NCI-H2081 (cell line): ENCODE results near the gene C1QC.
"Not testable (repeated sequence)": the region's sequence is repeated elsewhere in the genome, so short reads cannot be mapped to it uniquely, and the experiment has no call there.

Experiments
- DNase-seq, 2 experiments: peaks; one replicate each; lab custom pipeline; 2025; lab: John Stamatoyannopoulos, UW

Gene C1QC

DNA sequence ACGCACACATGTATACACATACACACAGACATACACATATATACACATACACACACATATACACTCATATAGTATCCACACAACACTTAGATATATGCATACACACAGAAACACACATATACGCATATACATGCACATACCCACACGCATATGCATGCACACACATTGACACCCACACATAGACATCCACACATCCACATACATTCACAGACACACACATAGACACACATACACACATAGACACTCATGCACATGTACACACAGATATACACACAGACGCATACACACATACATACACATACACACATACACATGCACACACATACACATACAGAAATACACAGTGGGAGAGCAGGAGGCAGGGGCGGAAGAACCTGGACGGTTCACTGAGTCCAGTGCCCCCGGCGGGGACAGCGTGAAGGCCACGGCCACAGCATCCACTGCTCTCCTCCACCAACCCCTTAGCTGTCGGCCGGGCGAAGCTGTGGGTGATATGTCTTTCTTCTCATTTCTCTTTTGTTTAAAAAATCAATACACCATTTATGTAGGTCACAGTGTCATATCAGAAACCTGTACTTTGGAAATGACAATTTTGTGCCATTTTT is 6.8 kb downstream of the C1QC start:
- no peak for DNase-seq

DNA sequence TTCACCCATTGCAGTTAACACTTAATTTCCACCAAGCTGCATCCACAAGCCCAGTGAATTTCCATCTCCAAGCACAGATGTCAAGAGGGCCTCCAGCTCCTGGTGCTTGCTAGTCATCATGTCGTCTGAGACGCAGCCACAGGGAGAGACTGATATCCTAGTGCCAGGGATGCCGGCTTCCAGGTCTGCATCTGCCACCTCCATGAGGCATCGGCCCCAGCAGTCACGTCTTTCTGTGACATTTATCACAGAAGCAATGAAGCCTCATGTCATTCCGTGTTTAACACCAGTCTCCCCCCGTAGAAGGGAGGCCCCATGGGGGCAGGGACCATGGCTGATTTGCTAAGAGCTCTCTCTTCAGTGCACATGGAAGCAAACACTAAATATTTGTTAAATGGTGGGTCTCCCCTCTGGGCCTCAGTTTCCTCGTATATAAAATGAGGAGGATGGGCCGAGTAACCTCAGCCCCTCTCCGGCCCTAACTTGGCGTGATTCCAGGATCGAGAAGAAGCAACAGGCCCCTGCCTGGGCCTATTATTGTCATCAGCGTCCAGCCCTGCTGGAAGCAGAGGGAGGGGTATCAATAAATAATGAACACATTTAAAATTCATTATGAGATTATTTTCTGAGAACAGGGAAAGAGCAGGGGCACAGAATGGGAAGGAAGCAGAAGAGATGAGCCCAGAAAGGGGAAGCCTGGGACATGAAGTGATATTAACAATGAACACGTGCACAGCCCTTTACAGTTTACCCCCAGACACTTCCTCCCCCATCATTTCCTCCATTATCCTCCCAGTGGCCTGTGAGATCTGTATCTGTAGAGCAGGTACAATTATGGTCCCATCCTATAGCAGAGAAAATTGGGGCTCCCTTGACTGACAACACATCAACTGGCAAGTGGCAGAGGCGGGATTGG is 8.8 kb downstream of the C1QC start:
- no peak for DNase-seq

DNA sequence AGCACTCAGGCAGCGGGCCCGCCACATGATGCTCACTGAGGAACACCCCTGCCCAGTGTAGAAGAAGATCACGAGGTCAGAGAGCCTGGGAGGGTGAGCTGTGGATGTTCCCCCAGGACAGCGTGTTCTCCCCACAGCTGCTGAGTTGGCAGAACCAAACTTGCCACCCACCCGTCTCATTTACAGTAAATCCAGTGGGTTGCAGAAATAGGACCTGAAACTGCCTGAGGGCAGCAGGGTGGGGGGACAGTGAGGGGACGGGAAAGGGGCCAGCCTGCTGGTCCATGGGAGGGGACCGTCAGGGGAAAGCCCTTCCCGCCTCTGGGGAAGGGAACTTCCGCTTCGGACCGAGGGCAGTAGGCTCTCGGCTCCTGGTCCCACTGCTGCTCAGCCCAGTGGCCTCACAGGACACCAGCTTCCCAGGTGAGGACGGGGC is 9.5 kb downstream of the C1QC start, which contains the start of gene C1QB:
C1QB (plus strand) TSS at position 356 of the 436 bp plus-strand sequence. CDS start 6,227 bp downstream, outside the sequence.
- no peak for DNase-seq

DNA sequence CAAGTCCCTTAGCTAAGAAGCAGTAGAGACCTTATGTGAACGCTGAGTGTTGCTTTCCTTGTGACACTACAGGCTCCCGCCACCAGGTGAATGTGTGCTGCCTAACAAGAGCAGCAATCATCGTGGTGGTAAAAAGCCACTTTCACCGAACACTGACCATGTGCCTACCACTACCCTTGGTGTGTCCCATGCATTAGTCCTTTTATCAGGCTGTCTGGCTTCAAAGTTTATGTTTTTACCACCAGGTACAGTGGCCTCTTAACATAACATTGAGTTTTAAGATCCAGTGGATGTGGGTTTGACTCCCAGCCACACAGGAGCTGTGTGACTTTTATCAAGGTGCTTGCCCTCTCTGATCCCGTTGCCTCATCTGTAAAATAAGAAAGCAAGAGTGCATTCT is 11.3 kb downstream of the C1QC start:
- no peak for DNase-seq

DNA sequence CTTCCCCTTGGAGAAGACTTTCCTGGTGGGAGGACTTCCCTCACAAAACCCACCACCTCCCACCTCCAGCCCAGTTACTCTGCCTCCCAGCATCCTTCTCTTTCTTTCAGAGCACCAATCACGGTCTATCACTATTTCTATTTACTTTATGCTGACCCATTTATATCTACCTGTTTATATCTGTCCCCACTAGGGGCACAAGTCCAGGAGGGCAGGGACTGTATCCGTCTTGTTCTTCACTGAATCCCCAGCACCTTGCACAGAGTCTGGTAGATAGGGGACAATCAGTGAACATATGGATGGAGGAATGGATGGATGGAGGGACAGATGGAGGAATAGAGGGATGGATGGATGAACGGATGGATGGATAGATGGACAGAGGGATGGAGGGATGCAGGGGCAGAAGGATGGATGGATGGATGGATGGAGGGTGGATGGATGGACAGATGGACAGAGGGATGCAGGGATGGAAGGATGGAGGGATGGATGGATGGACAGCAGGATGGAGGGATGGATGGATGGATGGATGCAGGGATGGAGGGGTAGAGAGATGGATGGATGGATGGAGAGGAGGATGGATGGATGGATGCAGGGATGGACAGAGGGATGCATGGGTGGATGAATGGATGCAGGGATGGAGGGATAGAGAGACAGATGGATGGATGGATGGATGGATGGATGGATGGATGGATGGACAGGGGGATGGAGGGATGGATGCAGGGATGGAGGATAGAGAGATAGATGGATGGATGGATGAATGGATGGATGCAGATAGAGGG is 15.1 kb downstream of the C1QC start:
- DNase-seq, result no peak

DNA sequence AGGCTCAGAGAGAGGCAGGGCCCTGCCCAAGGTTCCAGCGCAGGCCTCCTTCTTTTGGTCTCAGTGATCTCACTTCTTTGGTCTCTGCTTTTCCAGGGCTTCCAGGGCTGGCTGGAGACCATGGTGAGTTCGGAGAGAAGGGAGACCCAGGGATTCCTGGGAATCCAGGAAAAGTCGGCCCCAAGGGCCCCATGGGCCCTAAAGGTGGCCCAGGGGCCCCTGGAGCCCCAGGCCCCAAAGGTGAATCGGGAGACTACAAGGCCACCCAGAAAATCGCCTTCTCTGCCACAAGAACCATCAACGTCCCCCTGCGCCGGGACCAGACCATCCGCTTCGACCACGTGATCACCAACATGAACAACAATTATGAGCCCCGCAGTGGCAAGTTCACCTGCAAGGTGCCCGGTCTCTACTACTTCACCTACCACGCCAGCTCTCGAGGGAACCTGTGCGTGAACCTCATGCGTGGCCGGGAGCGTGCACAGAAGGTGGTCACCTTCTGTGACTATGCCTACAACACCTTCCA is 17.3 kb downstream of the C1QC start:
- no peak for DNase-seq

DNA sequence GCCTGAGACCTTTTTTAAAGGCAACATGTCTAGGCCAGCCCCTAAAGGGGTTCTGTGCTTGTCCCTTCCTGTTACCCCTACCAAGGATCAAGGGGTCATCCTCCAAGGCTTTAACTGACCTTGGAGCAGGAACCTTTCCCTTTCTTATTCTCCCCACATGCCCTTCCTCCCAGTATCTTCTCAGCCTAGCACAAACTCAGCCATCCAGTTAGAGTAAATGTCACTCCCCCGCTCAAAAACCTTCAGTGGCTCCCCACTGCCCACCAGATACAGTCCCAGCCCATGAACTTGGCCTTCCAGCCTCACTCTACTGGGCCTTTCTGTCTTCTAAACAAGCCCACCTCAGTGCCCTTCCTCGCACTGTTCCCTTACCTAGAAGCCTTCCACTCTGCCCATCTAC is 18.4 kb downstream of the C1QC start:
- no peak for DNase-seq

DNA sequence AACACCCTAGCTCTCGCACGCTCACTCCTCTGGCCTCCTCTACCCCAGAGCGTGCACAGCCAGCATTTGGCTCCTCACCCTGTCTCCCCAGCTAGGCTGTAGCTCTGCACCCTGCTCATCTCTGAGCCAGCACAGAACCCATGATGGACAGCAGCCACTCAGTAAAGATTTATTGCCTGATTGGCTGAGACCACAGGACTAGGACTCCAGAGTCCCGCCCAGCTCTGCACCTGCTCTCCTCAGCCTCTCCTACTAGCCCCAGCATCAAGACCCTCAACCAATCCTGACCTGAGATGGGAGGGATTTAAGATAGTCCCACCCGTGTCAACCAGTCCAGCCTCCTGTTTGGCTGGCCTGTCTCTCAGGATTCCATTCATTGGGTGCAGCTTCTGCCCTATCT is 18.9 kb downstream of the C1QC start:
- peak in 1 of 2 experiments; percentile 49 for DNase-seq

DNA sequence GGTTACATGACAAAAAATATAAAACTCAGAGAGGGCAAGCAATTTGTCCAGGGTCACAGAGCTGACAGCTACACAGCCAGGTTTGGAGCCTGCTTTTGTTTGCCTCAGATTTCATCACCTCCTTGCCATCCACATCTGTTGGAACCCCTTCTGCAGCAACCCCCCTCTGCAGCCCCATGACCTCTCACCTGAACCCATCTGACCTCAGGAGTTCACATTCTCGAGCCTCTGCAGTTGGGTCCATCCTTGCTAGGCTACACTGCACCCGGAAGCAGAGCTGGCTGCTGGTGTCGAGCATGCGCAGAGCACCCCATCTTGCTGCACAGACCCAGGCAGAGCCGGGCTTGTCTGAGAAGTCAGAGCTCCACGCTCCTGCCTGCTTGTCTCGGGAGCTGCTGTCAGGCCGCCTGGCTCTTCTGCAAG is 19.6 kb downstream of the C1QC start:
- DNase-seq, result no peak

DNA sequence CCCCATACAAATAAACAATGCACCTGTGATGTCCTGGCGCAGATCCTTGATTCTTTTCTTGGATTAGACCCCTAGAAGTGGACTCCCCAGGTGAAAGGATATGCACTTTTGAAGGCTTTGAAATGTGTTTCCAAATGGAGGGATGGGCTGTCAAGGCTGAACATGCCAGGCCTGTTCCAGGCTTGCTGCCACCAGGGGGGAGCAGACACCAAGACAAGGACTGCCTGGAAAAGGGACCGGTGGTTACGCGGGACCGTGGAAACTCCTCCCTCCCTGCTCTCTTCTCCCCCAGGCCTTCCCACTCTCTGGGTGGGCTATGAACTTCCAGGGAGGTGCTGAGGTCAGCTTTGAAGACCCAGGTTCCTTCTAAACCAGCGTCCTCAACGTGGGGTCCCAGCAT is 22.3 kb downstream of the C1QC start:
- DNase-seq, result peak; percentile 12 to 40

DNA sequence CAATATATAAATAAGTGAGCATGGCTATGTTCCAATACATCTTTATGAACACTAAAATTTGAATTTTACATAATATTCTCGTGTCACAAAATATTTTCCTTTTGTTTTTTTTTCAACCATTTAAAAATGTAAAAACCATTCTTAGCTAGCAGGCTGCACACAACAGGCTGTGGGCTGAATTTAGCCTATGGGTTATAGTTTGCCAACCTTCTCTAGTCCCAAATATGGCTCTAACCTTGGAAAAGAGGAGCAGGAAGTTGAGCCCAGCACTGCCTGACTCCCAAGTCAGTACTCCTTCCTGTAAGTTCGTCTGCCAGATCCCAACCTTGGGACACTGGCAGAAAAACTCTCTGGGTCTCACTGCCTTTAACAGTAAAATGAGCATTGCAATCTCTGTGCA is 23.0 kb downstream of the C1QC start:
- no peak for DNase-seq

DNA sequence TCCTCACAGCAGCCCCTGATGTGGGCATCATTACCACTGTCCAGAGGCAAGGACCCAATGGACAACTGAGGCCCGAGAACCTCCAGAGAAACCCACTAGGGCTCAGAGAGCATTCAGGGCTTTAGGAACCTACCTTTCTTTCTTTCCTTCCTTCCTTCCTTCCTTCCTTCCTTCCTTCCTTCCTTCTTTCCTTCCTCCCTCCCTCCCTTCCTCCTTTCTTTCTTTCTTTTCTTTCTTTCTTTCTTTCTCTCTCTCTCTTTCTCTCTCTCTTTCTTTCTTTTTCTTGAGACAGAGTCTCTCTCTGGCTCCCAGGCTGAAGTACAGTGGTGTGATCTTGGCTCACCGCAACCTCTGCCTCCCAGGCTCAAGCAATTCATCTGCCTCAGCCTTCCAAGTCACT is 25.4 kb downstream of the C1QC start:
- not testable (repeated sequence) for DNase-seq

DNA sequence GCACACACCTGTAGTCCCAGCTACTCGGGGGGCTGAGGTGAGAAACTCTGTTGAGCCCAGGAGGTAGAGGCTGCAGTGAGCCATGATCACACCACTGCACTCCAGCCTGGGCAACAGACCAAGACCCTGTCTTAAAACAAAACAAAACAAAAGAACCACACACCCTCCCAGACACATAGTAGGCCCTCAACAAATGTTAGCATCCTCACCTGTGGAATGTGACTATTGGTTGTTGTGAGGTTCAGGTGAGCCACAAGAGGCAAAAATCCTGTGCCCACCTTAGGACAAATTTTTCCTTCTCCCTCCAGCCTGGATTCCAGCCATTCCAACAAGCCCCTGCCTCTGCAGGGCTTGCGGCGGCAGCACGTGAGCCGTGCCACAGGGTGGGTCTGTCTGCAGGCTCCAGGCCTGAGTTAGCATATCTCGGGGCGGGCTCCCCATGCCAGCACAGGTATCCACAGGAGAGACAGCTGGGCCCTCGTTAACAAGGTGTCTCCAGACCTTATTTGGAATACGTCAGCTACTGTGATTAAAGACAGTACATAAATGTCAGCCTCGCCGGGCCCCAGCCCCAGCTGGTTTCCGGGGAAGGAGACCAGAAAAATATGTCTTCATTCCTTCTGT is 27.0 kb downstream of the C1QC start:
- DNase-seq, result peak in 1 of 2 experiments; percentile 11

DNA sequence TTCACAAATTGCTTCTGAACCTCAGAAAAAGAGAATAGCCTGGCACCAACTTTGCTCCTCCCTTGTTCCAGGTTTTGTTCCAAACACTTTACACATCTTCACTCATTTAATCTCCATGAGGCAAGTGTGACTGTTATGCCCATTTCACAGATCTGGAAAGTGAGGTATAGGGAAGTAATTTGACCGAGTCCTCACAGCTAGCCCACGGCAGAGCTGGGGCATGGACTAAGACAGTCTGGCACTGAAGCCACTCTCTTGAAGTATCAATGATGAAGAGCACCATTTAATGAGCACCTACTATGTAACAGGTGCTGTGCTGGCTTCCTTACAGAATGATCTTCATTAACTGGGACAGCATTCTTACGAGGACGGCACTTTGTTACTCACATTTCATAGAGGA is 28.6 kb downstream of the C1QC start:
- DNase-seq, result no peak

DNA sequence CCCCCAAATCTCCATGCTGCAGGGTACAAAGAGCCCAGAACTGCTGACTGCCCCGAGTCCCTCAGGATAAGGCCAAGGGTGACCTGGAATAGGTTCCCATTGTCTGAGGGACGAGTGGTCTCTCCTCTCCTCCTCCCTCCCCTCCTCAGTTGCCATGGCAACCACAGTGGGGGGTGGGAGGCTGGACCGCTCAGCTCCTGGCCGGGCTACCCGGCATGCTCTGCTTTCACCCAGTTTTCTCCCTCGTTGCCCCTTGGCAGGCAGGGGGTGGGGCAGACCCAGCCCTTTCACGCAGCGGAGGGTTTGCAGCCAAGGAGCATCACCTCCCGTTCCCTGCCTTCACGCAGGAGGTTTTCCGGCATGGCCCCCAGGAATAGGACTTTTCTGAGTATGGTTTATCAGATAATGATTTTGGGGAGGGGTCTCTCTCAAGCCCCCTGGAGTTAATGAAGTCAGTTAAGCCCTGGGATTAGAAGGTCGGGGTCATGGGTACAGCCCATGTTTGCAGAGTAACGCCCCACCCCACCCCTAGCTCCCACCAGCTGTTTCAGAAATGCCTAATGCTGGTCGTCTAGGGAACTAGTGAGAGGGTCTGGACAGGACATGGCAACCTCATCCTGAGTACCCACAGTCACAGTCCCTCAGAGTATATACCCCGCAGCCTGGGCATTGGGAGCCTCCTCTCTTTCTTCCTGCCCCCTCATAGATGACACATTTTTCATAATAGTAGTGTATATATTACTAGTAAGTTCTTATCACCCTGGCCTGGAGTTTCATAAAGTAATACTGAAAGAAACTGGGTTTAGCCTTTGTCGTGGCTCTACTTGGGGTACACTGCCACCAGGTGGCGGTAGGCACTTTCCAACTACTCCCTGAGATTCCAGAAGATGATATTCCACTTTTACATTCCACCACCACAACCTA is 30.3 kb downstream of the C1QC start:
- peak; percentile 43 to 48 for DNase-seq

DNA sequence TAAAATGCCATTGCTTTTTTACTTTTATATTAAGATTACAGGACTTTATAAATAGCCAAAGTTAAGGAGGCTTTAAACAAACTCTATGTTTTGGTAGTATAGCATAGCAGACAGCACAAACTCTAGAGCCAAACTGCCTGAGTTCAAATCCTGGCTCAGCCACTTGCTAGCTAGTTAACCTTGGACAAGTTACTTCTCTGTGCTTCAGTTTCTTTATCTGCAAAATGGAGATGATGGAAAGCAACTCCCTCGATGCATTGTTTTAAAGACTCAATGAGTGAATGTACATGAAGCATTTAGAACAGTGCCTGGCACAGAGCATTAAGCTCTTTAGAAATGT is 30.9 kb downstream of the C1QC start:
- no peak for DNase-seq

DNA sequence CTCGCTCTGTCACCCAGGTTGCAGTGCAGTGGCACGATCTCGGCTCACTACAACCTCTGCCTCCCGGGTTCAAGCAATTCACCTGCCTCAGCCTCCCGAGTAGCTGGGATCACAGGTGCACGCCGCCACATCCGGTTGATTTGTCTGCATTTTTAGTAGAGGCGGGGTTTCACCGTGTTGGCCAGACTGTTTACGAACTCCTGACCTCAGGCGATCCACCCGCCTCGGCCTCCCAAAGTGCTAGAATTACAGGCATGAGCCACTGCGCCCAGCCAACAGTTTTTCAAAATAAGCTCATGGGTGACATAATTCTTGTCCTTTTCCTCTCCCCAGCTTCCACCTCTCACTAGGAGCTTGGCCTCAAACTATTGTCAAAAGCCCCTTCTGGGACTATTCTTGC is 32.7 kb downstream of the C1QC start:
- not testable (repeated sequence) for DNase-seq

DNA sequence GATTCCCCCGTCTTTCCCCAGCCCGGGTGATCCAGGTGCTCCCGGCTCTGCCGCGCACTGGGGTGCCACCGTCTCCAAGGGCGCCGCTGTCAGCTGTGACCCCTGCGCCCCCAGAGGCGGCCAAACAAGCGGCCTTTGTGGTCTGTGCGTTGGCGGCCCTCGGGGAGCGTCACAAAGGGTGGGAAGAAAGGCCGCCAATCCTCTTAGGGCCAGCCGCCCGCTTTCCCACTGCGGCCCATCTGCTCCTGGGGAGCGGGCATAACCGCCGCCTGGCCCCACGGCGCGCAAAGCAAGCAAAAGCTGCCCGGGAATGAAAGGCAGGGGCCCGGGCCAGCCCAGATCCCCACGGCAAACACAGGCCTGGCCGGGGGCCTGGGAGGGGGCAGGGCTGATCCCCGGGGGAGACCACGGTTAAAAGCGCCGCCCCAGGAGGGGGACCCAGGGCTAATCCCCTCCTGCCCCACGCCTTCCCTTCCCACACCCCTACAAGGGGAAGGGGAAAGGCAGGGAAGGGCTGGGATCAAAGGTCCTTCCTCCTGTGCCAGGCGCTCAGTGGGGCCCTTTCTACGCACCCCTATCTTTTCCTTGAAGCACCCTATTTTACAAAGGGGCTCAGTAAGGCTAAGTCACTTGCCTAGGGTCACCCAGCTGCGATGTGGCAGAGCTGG is 33.6 kb downstream of the C1QC start:
- DNase-seq, result no peak

DNA sequence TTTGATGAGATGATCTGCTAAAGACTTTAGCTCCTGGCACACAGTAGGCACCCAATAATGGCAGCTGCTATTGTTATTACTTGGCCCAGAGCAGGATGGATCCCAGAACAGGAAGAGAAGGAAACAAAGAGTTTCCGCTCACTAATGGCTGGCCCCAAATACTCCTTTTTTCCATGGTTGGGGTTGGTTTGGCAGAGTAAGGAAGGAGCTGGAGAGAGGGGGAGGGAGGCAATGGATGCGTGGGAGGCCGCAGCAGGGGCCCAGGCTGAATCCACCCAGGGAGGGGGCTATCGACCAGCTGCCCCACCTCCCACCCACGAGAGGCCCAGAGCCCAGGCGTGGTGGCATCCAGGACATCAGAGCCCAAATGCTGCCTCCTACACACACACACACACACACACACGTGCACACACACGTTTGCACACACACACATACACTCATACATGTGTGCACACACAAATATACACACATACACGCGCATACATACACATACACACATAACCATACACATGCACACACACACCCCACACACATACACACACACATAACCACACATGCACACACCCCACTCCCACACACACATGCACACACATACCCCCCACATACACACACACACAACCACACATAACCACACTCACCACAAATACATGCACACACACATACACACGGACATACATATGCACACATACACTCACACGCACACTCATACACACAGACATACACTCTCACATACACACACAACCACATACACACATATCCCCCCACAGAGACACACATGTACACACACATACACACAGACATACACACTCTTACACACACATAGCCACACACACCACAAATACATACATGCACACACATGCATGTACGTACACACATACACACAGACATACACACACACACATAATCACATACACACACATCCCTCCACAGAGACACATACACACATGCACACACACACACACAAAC is 34.8 kb downstream of the C1QC start:
- no peak for DNase-seq
